Transverse colon (tissue), 4 donors: ENCODE measurements around the gene GPATCH3. TPM values are rescaled to one million over a fixed set of nuclear protein-coding genes. Genes with fewer than 3 reads are reported as not detected.

Experiments used
- DNase-seq: peaks from one replicate; pipeline ENCODE4 v3.0.0-alpha.2; 2019
- H3K27ac ChIP-seq, 4 donors: fragments of 200-600 bp; sonication (generic); 2 replicates each; pipeline ENCODE4 v1.5.1; 2016 to 2018; ENCODE audit warnings: inconsistent platforms in 4 of 4
- H3K27me3 ChIP-seq: fragments of 200-600 bp; sonication (generic); 2 replicates; pipeline ENCODE4 v1.5.1; 2017; ENCODE audit warnings: inconsistent platforms
- H3K36me3 ChIP-seq, 4 donors: fragments of 200-600 bp; sonication (generic); 2 replicates each; pipeline ENCODE4 v1.5.1; 2017 to 2019; ENCODE audit warnings: inconsistent platforms in 4 of 4
- H3K4me1 ChIP-seq, 4 donors: fragments of 200-600 bp; sonication (generic); 2 replicates each; pipeline ENCODE4 v1.5.1; 2017 to 2020; ENCODE audit warnings: inconsistent platforms in 4 of 4
- H3K4me3 ChIP-seq, 4 donors: fragments of 200-600 bp; sonication (generic); 1 replicate in 1 of 4; 2 replicates in 3 of 4; pipeline versions ENCODE4 v1.5.1 to v1.6.1; 2017 to 2019; ENCODE audit warnings: inconsistent platforms in 4 of 4
- H3K9me3 ChIP-seq, 2 donors: fragments of 200-600 bp; sonication (generic); 2 replicates each; pipeline ENCODE4 v1.5.1; 2017 to 2019; ENCODE audit warnings: inconsistent platforms in 2 of 2
- CTCF ChIP-seq, 5 experiments: fragments of 200-600 bp in 3 of 5; fragments of 450-650 bp in 2 of 5; sonication (generic) in 3 of 5; IDR thresholded peaks; 1 replicate in 2 of 5; 2 replicates in 3 of 5; pipeline ENCODE4 v1.5.1; 2016 to 2017; ENCODE audit warnings: antibody characterized with exemption in 5 of 5, inconsistent platforms in 3 of 5, mild to moderate bottlenecking in 2 of 5, moderate library complexity in 1 of 5
- EP300 ChIP-seq: sonication (generic); formaldehyde crosslinking; IDR thresholded peaks from one replicate; pipeline ENCODE4 v1.6.1; 2017; ENCODE audit warnings: antibody characterized with exemption, low read depth
- POLR2A ChIP-seq: fragments of 450-650 bp; IDR thresholded peaks from one replicate; pipeline ENCODE4 v1.6.1; 2016; ENCODE audit warnings: antibody characterized with exemption, mild to moderate bottlenecking, moderate library complexity
- POLR2AphosphoS5 ChIP-seq, 3 donors: sonication (generic); formaldehyde crosslinking; IDR thresholded peaks; one replicate each; pipeline ENCODE4 v1.6.1; 2016; ENCODE audit warnings: antibody characterized with exemption in 3 of 3
- WGBS, 2 donors: methylation state at CpG; one replicate each; pipeline ENCODE4 v1.1.5; 2018; ENCODE audit warnings: low coverage in 1 of 2; 5-methylcytosine and 5-hydroxymethylcytosine counted together
- in situ Hi-C, 4 donors: fragments of 200-750 bp; cut with MboI; loops; one replicate each; pipeline versions ENCODE4 v1.15.0 to v1.15.1; 2017; ENCODE audit warnings: low sequenced_read_pairs in 3 of 4, low pct_ligation_motif_present in 1 of 4, low pct_unique_long_range_greater_than_20kb in 1 of 4
- intact Hi-C: fragments of 100-400 bp; cut with DNase I; formaldehyde crosslinking; loops from one replicate; pipeline ENCODE4 v1.15.1; 2023; ENCODE audit warnings: low total_unique reads
- total RNA-seq, 4 donors: library from RNA; depleted of rRNA; stranded (reverse); fragments of >200 nt; gene quantifications; one replicate each; pipeline ENCODE4 v1.1.0, GENCODE V29; 2016

Gene GPATCH3
- total RNA-seq, 4 donors from 2014 or later = 3.2 to 35.9 (median 10.7) TPM

DNA sequence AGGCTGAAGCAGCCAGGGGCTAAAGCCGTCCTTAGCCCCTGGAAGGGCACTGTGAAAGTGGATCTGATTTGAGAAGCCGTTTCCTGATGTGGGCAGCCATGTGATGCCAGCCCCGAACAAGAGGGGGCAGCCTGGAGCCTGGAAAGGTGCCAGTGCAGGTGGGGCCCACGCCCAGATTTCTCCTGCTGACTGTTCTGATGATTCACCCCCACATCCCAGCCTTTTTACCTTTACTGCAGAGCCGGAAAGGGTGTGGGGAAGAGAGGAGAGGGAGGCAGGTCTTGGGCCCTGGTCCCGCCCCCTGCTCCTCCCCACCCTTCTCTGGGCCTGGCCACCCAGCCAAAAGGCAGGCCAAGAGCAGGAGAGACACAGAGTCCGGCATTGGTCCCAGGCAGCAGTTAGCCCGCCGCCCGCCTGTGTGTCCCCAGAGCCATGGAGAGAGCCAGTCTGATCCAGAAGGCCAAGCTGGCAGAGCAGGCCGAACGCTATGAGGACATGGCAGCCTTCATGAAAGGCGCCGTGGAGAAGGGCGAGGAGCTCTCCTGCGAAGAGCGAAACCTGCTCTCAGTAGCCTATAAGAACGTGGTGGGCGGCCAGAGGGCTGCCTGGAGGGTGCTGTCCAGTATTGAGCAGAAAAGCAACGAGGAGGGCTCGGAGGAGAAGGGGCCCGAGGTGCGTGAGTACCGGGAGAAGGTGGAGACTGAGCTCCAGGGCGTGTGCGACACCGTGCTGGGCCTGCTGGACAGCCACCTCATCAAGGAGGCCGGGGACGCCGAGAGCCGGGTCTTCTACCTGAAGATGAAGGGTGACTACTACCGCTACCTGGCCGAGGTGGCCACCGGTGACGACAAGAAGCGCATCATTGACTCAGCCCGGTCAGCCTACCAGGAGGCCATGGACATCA, 37.2 kb downstream of the GPATCH3 start, which contains the start of gene SFN:
SFN (plus strand) TSS at position 369 of the 904 bp plus-strand sequence; CDS start at position 433, 64 bp downstream.
- Histone ChIP-seq H3K36me3 (no peaks in the 10 kb centered on the region), H3K9me3 (no peaks in the 10 kb centered on the region), H3K4me3 (peak within 1 kb of the TSS; percentile 14 to 76 (median 54)), H3K4me1 (peaks cover 4 to 36% (median 17%) of the 10 kb centered on the region in 4 donors), H3K27ac (peak within 1 kb of the TSS; percentile 95 to 98 (median 97)), H3K27me3 (no peaks in the 10 kb centered on the region)
- intact Hi-C loops = loop anchor here (10.0 kb wide), 1 partner anchor 138 kb away; no protein-coding TSS in a partner anchor
- peak; percentile 91 for DNase-seq
- TF ChIP-seq EP300 = no peak
- TF ChIP-seq POLR2A = peak; percentile 97
- peak; percentile 91 to 97 (median 95) for TF ChIP-seq POLR2AphosphoS5 (IDR thresholded peaks at IDR 0.05)
- TF ChIP-seq CTCF (IDR thresholded peaks at IDR 0.05) = peak in 4 of 5 experiments; percentile 60 to 84 (median 70)
- WGBS, 2 donors = 53% methylated on average over 33 of the region's 37 CpGs; no CpG with 5 or more reads in 1 of the 2 donors
- in situ Hi-C loops = loop anchor here in 1 of 4 donors (5.0 kb wide), 1 partner anchor 51 kb away; no protein-coding TSS in a partner anchor

- Histone ChIP-seq H3K27ac (peak overlapping the region; percentile 51 to 98 (median 63)), H3K4me1 (peaks cover 4 to 36% (median 17%) of the 10 kb centered on the region in 4 donors), H3K36me3 (no peaks in the 10 kb centered on the region), H3K4me3 (no peak overlapping the region), H3K27me3 (no peaks in the 10 kb centered on the region), H3K9me3 (no peaks in the 10 kb centered on the region)
- in situ Hi-C loops (loop anchor here in 1 of 4 donors (5.0 kb wide), 1 partner anchor 50 kb away; no protein-coding TSS in a partner anchor), intact Hi-C loops (loop anchor here (10.0 kb wide), 1 partner anchor 137 kb away; no protein-coding TSS in a partner anchor)
- 82 to 88% methylated on average over 4 to 7 of the region's 7 CpGs for WGBS, 2 donors
- TF ChIP-seq EP300 = no peak
- TF ChIP-seq POLR2A = no peak
- TF ChIP-seq POLR2AphosphoS5 (IDR thresholded peaks at IDR 0.05) = no peak
- TF ChIP-seq CTCF (IDR thresholded peaks at IDR 0.05) = no peak
- no peak for DNase-seq
These were observed 38.3 kb downstream of the GPATCH3 start for GRCh38 chr1:26861889-26862378.

- DNase-seq = no peak
- Histone ChIP-seq H3K27me3 (no peaks in the 10 kb centered on the region), H3K4me3 (no peak overlapping the region), H3K27ac (peak overlapping the region in 2 of 4 donors; percentile 51 to 71), H3K9me3 (no peaks in the 10 kb centered on the region), H3K4me1 (peaks cover 4 to 36% (median 17%) of the 10 kb centered on the region in 4 donors), H3K36me3 (no peaks in the 10 kb centered on the region)
- 61% methylated on average over 5 of the region's 5 CpGs; no CpG with 5 or more reads in 1 of the 2 donors for WGBS, 2 donors
- in situ Hi-C loops (loop anchor here in 1 of 4 donors (5.0 kb wide), 1 partner anchor 49 kb away; no protein-coding TSS in a partner anchor), intact Hi-C loops (loop anchor here (10.0 kb wide), 1 partner anchor 136 kb away; no protein-coding TSS in a partner anchor)
- TF ChIP-seq EP300 (no peak), POLR2A (no peak), POLR2AphosphoS5 (IDR thresholded peaks at IDR 0.05) (no peak), CTCF (IDR thresholded peaks at IDR 0.05) (peak in 1 of 5 experiments; percentile 28)
These were observed 39.0 kb downstream of the GPATCH3 start for GRCh38 chr1:26861286-26861701.
